GM15510 (cell line): Measurements from ENCODE around the gene TEAD2.

Experiments used
- POLR2A ChIP-seq: IDR thresholded peaks from 3 replicates; pipeline ENCODE4 v1.6.1; 2011; ENCODE audit warnings: borderline replicate concordance; ENCODE audit not compliant: insufficient read length; ENCODE audit errors: extremely low read depth

TEAD2 gene

DNA sequence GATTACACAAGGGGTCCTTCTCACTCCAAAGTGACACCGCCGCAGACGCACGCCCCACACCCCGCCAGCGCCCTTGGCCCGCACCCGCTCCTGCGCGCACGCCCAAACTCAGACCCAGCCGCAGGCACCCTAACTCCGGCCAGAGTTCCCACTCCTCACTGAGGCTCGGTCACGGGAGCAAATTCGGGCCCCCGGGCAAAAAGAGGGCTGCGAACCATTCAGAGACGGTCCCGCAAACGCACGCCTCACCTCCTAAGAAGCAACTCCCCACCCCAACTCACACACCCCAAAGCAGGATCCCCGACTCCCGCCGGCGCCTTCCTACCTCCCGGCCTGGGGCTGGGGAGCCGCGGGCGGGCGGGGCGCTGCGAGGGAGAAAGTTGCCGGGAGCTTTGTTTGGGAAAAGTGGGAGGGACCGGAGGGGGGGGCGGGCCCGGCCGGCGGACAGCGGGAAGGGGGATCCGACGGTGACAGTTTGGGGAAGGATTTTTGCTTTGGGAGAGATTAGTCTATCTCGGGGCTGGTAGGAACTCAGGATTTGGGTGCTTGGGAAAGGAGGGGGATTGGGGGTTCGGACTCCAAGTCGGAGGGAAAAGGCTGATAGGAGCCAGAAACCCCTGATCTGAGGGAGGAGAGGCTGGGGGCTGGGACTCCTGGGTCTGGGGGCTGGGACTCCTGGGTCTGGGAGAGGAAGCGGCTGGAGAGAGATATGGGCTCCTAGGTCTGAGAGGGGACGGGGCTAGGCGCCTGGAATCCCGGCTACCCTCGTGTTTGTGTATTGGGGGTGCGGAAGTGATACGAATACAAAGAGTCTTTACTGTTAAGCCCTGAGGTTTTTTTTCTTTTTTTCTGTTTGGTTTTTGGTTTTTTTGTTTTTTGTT, at the start of gene TEAD2:
Gene TEAD2, minus strand, starts transcription at position 369 of the 881 bp plus-strand sequence. CDS start 2,341 bp downstream, outside the sequence.
- TF ChIP-seq POLR2A: no peak

DNA sequence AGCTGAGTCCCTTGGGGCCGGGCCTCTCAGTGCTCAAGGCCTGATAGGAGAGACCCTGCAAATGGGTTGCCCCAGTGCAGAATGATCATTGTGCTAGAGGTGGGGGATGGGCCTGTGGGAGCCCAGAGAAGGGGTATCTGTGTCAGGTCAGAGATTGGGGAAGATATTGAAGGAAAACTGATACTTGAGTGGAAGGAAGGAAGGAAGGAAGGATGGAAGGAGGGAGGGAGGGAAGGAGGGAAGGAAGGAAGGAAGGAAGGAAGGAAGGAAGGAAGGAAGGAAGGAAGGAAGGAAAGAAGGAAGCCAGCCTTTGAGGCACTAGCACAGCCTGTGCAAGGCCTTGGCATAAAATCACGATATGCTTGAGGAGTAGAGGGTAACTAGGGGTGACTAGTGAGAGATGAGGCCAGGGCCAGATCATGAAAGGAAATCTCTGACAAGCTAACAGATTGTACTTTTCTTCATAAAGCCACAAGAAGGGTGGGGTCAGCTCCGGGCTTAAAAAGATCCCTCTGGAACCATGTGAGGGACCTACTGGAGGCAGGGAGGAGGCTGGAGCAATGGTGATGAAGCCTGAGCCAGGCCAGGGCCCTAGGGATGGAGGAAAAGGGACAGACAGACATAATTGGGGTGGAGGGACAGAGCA, 49.6 kb upstream of the TEAD2 start:
- no peak for TF ChIP-seq POLR2A

GRCh38 chr19:49409441-49410029, 47.3 kb upstream of the TEAD2 start:
- TF ChIP-seq POLR2A: no peak

DNA sequence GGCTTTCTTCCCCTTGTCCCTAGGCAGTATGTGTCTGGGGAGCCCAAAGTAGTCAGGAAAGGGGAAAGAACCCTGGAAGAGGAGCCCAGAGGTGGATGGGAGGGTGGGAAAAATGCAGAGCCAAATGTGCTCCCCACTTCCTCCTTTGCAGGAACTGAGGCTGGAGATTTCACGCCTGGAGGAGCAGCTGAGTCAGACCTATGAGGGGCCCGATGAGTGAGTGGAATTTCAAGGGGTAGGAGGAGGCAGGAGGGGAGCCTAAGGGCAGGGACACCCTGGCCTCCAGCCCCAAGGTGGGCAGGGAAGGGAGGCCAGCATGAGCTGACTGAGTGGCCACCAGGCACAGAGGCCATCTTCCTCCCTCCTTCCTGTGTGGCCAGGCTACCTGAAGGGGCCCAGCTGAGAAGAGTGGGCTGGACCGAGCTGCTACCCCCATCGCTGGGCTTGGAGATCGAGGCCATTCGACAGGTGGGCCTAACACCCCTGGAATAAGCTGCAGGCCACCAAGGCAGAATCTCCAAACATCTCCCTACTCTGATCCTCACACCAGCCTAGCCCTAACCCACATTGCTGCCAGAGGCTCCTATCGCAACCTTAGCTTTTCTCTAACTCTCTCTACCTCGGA, 46.7 kb upstream of the TEAD2 start:
- no peak for TF ChIP-seq POLR2A

DNA sequence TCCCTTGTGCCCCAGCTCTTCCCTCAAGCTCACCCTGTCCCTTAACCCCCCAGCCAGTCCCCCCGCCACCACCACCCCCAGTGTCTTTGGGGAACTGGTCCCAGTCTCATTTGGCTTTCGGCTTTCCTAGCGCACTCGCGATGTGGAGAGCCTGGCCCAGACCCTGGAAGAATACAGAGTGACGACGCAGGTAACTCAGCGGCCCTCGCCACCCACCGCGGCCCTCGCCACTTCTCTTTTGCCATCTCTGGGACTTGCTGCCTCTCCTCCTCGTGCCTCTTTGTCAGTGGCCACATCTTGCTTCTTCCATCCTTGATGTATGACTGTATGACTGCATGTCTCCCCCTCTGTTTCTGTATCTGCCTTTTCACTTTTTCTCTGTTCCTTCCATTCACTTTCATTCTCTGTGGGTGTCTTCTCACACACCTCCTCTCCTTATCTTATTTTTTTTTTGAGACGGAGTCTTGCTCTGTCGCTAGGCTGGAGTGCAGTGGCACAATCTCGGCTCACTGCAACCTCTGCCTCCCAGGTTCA, 45.3 kb upstream of the TEAD2 start:
- no peak for TF ChIP-seq POLR2A

DNA sequence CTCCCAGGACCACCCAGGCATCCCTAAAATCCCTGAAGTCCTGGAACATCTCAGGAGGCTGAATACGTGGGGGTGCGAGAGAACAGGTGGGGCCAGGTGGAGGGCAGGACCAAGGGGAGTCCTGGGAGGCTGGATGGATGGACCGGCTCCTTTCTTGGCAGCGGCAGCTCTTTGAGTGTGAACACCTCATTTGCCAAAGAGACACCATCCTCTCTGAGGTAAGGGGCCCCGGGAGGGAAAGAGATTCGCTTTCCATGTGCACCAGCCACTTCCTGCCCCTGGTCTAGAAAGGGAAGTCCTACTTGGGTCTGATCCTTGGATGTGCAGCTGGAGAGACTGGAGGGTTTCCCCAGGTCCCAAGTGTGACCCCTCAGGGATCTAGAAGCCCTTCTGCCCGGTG, 44.9 kb upstream of the TEAD2 start:
- no peak for TF ChIP-seq POLR2A

- TF ChIP-seq POLR2A: no peak
Measured at GRCh38 chr19:49403404-49404187, 41.4 kb upstream of the TEAD2 start.

- no peak for TF ChIP-seq POLR2A
Measured at GRCh38 chr19:49400029-49400428, 37.8 kb upstream of the TEAD2 start.

GRCh38 chr19:49398931-49399330, 36.7 kb upstream of the TEAD2 start:
- no peak for TF ChIP-seq POLR2A

- no peak for TF ChIP-seq POLR2A
Measured at GRCh38 chr19:49398001-49398615, 35.9 kb upstream of the TEAD2 start.

GRCh38 chr19:49396738-49397505, 34.7 kb upstream of the TEAD2 start:
- TF ChIP-seq POLR2A: no peak

DNA sequence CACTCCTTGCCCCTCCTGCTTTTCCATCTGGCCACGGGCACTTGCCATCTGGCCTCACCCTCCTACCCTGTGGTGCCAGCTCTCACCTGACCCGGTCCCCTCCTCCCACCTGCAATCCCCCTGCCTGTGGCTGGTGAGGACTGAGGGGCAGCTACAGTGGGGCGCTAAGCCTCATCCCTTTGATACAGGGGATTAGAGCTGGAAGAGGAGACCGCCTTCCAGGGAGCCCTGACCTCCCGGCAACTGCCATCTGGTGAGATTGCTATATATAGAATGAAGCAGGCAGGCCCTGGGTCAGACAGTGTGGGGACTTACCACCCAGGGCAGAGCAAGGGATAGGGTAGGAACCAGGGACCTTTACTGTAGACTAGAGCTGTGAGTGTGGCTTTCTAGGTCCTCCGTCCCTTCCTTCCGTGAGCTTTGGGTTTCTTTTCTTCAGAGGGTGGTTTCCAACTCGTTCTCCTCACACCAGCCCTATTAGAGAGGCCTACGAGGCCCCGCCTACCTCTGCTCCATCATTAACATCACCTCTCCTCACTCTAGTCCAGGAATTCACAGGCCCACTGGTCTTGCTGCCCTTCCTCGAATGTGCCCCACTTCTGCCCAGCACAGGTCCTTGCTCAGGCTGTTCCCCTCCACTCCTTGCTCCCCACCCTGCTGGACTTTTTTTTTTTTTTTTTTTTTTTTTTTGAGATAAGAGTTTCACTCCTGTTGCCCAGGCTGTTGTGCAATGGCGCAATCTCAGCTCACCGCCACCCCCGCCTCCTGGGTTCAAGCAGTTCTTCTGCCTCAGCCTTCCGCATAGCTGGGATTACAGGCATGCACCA, 33.6 kb upstream of the TEAD2 start:
- TF ChIP-seq POLR2A: no peak
